H9 (cell line): Measurements from ENCODE around the gene BACH2. TPM values are rescaled to one million over a fixed set of nuclear protein-coding genes. Genes with fewer than 3 reads are reported as not detected.

Source experiments
- DNase-seq: peaks from one replicate; pipeline ENCODE4 v3.0.0-alpha.2; 2017
- H2AFZ ChIP-seq: one replicate; pipeline ENCODE4 v1.6.1; 2013; ENCODE audit warnings: mild to moderate bottlenecking, low read length, control low read depth, moderate library complexity
- H2AK5ac ChIP-seq: 2 replicates; pipeline ENCODE4 v1.6.1; 2013; ENCODE audit warnings: low read length, control low read depth, mixed read lengths; ENCODE audit not compliant: insufficient read length
- H2BK120ac ChIP-seq: one replicate; pipeline ENCODE4 v1.6.1; 2013; ENCODE audit warnings: low read depth, mild to moderate bottlenecking, low read length, control low read depth, inconsistent platforms; ENCODE audit not compliant: poor library complexity, severe bottlenecking
- H2BK12ac ChIP-seq: 2 replicates; pipeline ENCODE4 v1.6.1; 2013; ENCODE audit warnings: low read length, control low read depth, mixed read lengths, low read depth; ENCODE audit not compliant: insufficient read length
- H2BK15ac ChIP-seq: 2 replicates; pipeline ENCODE4 v1.6.1; 2013; ENCODE audit warnings: low read depth, low read length, control low read depth
- H2BK20ac ChIP-seq: one replicate; pipeline ENCODE4 v1.6.1; 2013; ENCODE audit warnings: low read depth, mild to moderate bottlenecking, low read length, control low read depth, inconsistent platforms; ENCODE audit not compliant: poor library complexity, severe bottlenecking
- H2BK5ac ChIP-seq: 2 replicates; pipeline ENCODE4 v1.6.1; 2013; ENCODE audit warnings: low read length, control low read depth, mixed read lengths; ENCODE audit not compliant: insufficient read length
- H3K14ac ChIP-seq: 2 replicates; pipeline ENCODE4 v1.6.1; 2013; ENCODE audit warnings: low read length, control low read depth; ENCODE audit not compliant: insufficient read depth
- H3K18ac ChIP-seq: 2 replicates; pipeline ENCODE4 v1.6.1; 2013; ENCODE audit warnings: low read depth, mild to moderate bottlenecking, mixed read lengths, low read length, control low read depth; ENCODE audit not compliant: insufficient read length
- H3K23ac ChIP-seq: 2 replicates; pipeline ENCODE4 v1.6.1; 2013; ENCODE audit warnings: low read length, control low read depth, mixed read lengths, low read depth; ENCODE audit not compliant: insufficient read length
- H3K23me2 ChIP-seq: 2 replicates; pipeline ENCODE4 v1.6.1; 2013; ENCODE audit warnings: low read depth, mild to moderate bottlenecking, mixed read lengths, low read length, control low read depth; ENCODE audit not compliant: insufficient read length, poor library complexity, severe bottlenecking
- H3K27ac ChIP-seq: 2 replicates; pipeline ENCODE4 v1.5.1; 2013; ENCODE audit warnings: low read length, control low read depth, mixed read lengths, low read depth; ENCODE audit not compliant: insufficient read length
- H3K27me3 ChIP-seq: 2 replicates; pipeline ENCODE4 v1.6.1; 2013; ENCODE audit warnings: low read length, control low read depth, inconsistent platforms; ENCODE audit not compliant: insufficient read depth
- H3K4ac ChIP-seq: 2 replicates; pipeline ENCODE4 v1.6.1; 2013; ENCODE audit warnings: low read depth, mild to moderate bottlenecking, control low read depth, inconsistent platforms, low read length, moderate library complexity
- H3K4me1 ChIP-seq: 2 replicates; pipeline ENCODE4 v1.6.1; 2013; ENCODE audit warnings: low read length, control low read depth, inconsistent platforms; ENCODE audit not compliant: insufficient read depth
- H3K4me2 ChIP-seq: 2 replicates; pipeline ENCODE4 v1.6.1; 2013; ENCODE audit warnings: low read length, control low read depth, mixed read lengths; ENCODE audit not compliant: insufficient read length, insufficient read depth
- H3K56ac ChIP-seq: 2 replicates; pipeline ENCODE4 v1.6.1; 2013; ENCODE audit warnings: low read depth, mild to moderate bottlenecking, mixed read lengths, low read length, control low read depth; ENCODE audit not compliant: insufficient read length
- H3K79me1 ChIP-seq: 2 replicates; pipeline ENCODE4 v1.6.1; 2013; ENCODE audit warnings: low read depth, mild to moderate bottlenecking, moderate library complexity, low read length, control low read depth, inconsistent platforms; ENCODE audit not compliant: insufficient read depth, poor library complexity, severe bottlenecking
- H3K79me2 ChIP-seq: 2 replicates; pipeline ENCODE4 v1.6.1; 2013; ENCODE audit warnings: low read length, control low read depth, inconsistent platforms; ENCODE audit not compliant: insufficient read depth
- H3K9ac ChIP-seq: 2 replicates; pipeline ENCODE4 v1.6.1; 2013; ENCODE audit warnings: low read length, control low read depth, mixed read lengths; ENCODE audit not compliant: insufficient read length; ENCODE audit errors: extremely low read depth
- H3K9me3 ChIP-seq: one replicate; pipeline ENCODE4 v1.6.1; 2013; ENCODE audit warnings: low read depth, low read length, inconsistent platforms; ENCODE audit not compliant: control insufficient read depth
- H3T11ph ChIP-seq: one replicate; pipeline ENCODE4 v1.6.1; 2013; ENCODE audit warnings: mild to moderate bottlenecking, low read length, control low read depth, inconsistent platforms
- H4K20me1 ChIP-seq: one replicate; pipeline ENCODE4 v1.6.1; 2013; ENCODE audit not compliant: control insufficient read depth, insufficient read length, insufficient read depth
- H4K5ac ChIP-seq: 2 replicates; pipeline ENCODE4 v1.6.1; 2013; ENCODE audit warnings: low read depth, mild to moderate bottlenecking, mixed read lengths, low read length, control low read depth; ENCODE audit not compliant: insufficient read length
- H4K8ac ChIP-seq: replicated peaks from 2 replicates; pipeline ENCODE4 v1.6.1; 2013; ENCODE audit warnings: low read length, control low read depth, mixed read lengths, low read depth; ENCODE audit not compliant: insufficient read length
- H4K91ac ChIP-seq: 2 replicates; pipeline ENCODE4 v1.6.1; 2013; ENCODE audit warnings: low read depth, mild to moderate bottlenecking, moderate library complexity, mixed read lengths, low read length, control low read depth; ENCODE audit not compliant: insufficient read length
- H3K27ac Mint-ChIP-seq, 3 experiments: 2 replicates in 2 of 3; 3 replicates in 1 of 3; pipeline ENCODE4 v1.8.0; 2020 to 2021; ENCODE audit warnings: mixed read lengths in 3 of 3, mild to moderate bottlenecking in 1 of 3, moderate library complexity in 1 of 3
- H3K27me3 Mint-ChIP-seq: 2 replicates; pipeline ENCODE4 v1.8.0; 2021; ENCODE audit warnings: low read depth, mild to moderate bottlenecking, moderate library complexity, mixed read lengths
- H3K36me3 Mint-ChIP-seq, 3 experiments: 2 replicates in 2 of 3; 3 replicates in 1 of 3; pipeline ENCODE4 v1.8.0; 2020 to 2021; ENCODE audit warnings: low read depth in 3 of 3, mixed read lengths in 3 of 3; ENCODE audit not compliant: insufficient read depth in 1 of 3
- H3K4me1 Mint-ChIP-seq, 2 experiments: 2 replicates each; pipeline ENCODE4 v1.8.0; 2020; ENCODE audit warnings: mixed read lengths in 2 of 2
- H3K4me3 Mint-ChIP-seq, 2 experiments: 2 replicates in 1 of 2; 3 replicates in 1 of 2; pipeline ENCODE4 v1.8.0; 2020 to 2021; ENCODE audit warnings: mild to moderate bottlenecking in 2 of 2, mixed read lengths in 2 of 2, moderate library complexity in 1 of 2
- H3K9me3 Mint-ChIP-seq, 2 experiments: 2 replicates in 1 of 2; 3 replicates in 1 of 2; pipeline ENCODE4 v1.8.0; 2020; ENCODE audit warnings: mild to moderate bottlenecking in 2 of 2, mixed read lengths in 2 of 2, moderate library complexity in 1 of 2
- CTCF ChIP-seq: fragments of 200-600 bp; sonication (generic); conservative IDR thresholded peaks from 3 replicates; pipeline ENCODE4 v1.8.0; 2021; ENCODE audit warnings: antibody characterized with exemption, mild to moderate bottlenecking
- WGBS: extraction: QIAGEN DNeasy Blood & Tissue Kit; methylation state at CpG from one replicate; pipeline ENCODE4 v1.1.7; 2013; ENCODE audit warnings: missing lambda C conversion rate, low lambda C conversion rate, mixed read lengths; ENCODE audit not compliant: insufficient read length; ENCODE audit errors: extremely low coverage; 5-methylcytosine and 5-hydroxymethylcytosine counted together
- total RNA-seq: library from RNA; stranded (reverse); gene quantifications from 2 replicates; pipeline ENCODE4 v1.2.1, GENCODE V29; 2021

Gene BACH2
- total RNA-seq, 1 experiment from 2014 or later, result 2.0 TPM

GRCh38 chr6:90220273-90220672 is 76.4 kb downstream of the BACH2 start:
- Histone ChIP-seq H3K4me2 (no peak overlapping the region), H2AK5ac (no peak overlapping the region), H3K27ac (no peak overlapping the region), H4K91ac (no peak overlapping the region), H3K79me2 (no peaks in the 10 kb centered on the region), H4K5ac (no peak overlapping the region), H2BK5ac (no peak overlapping the region), H3K56ac (no peak overlapping the region), H3K23me2 (no peaks in the 10 kb centered on the region), H3T11ph (no peak overlapping the region), H3K27me3 (no peaks in the 10 kb centered on the region), H2BK20ac (no peak overlapping the region), H3K23ac (no peak overlapping the region), H2BK12ac (no peak overlapping the region), H3K9ac (no peak overlapping the region), H3K4ac (no peak overlapping the region), H4K8ac (no peak overlapping the region), H2AFZ (no peak overlapping the region), H2BK120ac (no peak overlapping the region), H3K14ac (no peak overlapping the region), H3K18ac (no peak overlapping the region), H3K9me3 (no peaks in the 10 kb centered on the region), H3K4me1 (peaks cover 6% of the 10 kb centered on the region; the same call in 1 of the 2 replicates), H4K20me1 (no peaks in the 10 kb centered on the region), H3K79me1 (no peaks in the 10 kb centered on the region), H2BK15ac (no peak overlapping the region)
- WGBS, result no CpG with 5 or more reads among the region's 1 CpG
- Mint-ChIP-seq H3K27me3 (no peaks in the 10 kb centered on the region), H3K36me3 (peaks cover 4 to 12% (median 8%) of the 10 kb centered on the region in 3 experiments; a peak in 6 of 7 replicates), H3K4me3 (no peak overlapping the region), H3K9me3 (peaks cover 7 to 12% of the 10 kb centered on the region in 2 experiments; a peak in 4 of 5 replicates), H3K27ac (no peak overlapping the region), H3K4me1 (peaks cover 0 to 4% of the 10 kb centered on the region in 2 experiments; a peak in 3 of 4 replicates)
- no peak for DNase-seq
- no peak for TF ChIP-seq CTCF
